Transverse colon (tissue), 4 donors: ENCODE data around the gene SNN.

Source experiments
- CTCF ChIP-seq, 5 experiments: fragments of 200-600 bp in 3 of 5; fragments of 450-650 bp in 2 of 5; sonication (generic) in 3 of 5; IDR thresholded peaks; 1 replicate in 2 of 5; 2 replicates in 3 of 5; pipeline ENCODE4 v1.5.1; 2016 to 2017; ENCODE audit warnings: antibody characterized with exemption in 5 of 5, inconsistent platforms in 3 of 5, mild to moderate bottlenecking in 2 of 5, moderate library complexity in 1 of 5
- POLR2A ChIP-seq: fragments of 450-650 bp; IDR thresholded peaks from one replicate; pipeline ENCODE4 v1.6.1; 2016; ENCODE audit warnings: antibody characterized with exemption, mild to moderate bottlenecking, moderate library complexity
- POLR2AphosphoS5 ChIP-seq, 3 donors: sonication (generic); formaldehyde crosslinking; IDR thresholded peaks; one replicate each; pipeline ENCODE4 v1.6.1; 2016; ENCODE audit warnings: antibody characterized with exemption in 3 of 3

GRCh38 chr16:11660565-11660964 lies 7.7 kb upstream of the SNN start:
- TF ChIP-seq CTCF (IDR thresholded peaks at IDR 0.05) (no peak), POLR2A (no peak), POLR2AphosphoS5 (IDR thresholded peaks at IDR 0.05) (no peak)
